Ammon's horn (tissue), 1 donor: Measurements from ENCODE around the gene SLC18A2.
A peak's percentile ranks its signal among the peaks of the same experiment; 100 is the strongest.
"Not testable (repeated sequence)": the region's sequence is repeated elsewhere in the genome, so short reads cannot be mapped to it uniquely, and the experiment has no call there.

Source experiments
- DNase-seq: peaks from one replicate; pipeline ENCODE4 v3.0.0-alpha.2; 2016; ENCODE audit warnings: low spot score

Gene SLC18A2

DNA sequence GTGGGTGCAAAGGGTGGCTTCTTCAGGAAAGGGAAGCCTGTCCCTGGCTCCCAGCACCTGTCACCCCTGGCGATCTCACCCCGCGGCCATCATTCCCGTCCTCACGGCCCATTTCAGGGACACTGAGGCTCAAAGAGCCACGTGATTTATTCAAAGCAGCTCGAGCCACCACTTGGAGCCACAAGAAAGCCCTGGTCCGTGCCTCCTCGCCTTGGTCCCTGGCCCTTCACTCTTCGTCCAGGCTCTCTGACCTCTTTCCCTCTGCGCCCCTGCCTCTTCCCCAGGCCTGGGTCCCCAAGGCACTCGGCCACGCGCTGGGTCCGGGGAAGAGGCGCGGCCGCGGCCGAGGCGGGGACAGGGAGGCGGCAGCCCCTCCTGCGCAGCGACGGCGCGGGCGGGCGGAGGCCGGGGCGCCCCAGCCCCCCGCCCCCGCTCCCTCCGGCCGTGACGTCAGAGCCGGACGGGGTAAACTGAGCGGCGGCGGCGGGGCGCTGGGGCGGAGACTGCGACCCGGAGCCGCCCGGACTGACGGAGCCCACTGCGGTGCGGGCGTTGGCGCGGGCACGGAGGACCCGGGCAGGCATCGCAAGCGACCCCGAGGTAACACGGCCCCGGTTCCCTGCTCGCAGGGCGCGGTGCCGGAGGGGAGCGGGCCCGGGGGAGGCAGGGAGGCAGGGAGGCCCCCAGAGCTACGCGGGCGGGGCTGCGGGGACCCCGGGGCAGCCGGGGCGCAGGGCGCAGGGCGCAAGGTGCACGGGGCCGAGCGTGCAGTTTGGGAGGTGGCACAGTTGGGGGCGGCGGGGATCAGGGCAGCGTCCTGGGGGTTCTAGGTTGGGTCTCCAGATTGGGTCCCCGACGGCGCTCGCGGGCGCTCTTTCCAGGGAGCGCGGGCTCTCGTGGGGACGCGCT, at the start of gene SLC18A2:
Gene SLC18A2 (plus strand): TSS at position 494 of the 909 bp plus-strand sequence. CDS start 580 bp downstream, outside the sequence.
- DNase-seq: no peak

DNA sequence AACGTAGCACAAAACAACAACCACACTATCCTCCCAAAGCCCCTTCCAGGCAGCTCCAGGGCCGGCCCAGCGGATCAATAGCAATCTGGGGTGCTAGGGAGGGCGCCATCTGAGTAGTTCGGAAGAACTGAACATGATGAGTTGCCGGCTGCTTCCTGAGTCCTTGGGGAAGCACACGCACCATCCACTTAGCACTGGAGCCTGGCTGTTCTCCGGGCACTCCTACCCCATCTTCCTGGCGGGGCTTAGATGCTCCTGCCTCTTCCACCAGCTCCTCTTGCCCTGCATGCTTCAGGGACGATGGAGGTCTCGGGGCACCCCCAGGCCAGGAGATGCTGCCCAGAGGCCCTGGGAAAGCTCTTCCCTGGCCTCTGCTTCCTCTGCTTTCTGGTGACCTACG, 43.7 kb upstream of the SLC18A2 start, which contains the start of gene KCNK18:
Gene KCNK18 (plus strand): TSS at position 301 of the 400 bp plus-strand sequence. CDS start 0 bp downstream, at position 301.
- DNase-seq: no peak

DNA sequence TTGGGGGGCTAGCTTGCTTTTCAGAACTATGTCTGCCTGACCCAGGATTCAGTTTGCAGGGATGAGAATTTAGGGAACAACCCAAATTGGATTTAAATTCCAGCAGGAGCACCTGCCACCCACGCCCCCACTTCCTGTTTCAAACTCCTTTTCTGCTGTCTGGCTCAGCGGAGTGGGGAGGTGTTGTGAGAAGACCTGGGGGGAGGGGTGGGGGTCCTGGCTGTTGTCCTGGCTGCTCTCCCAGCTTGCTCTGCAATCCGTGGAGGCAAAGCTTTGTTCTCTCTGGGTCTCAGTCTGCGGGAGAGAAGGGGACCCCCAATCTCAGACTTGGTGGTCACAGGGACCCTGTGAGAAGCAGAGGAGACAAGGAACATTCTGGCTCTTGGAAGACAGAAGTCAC, 42.8 kb upstream of the SLC18A2 start:
- DNase-seq: no peak

DNA sequence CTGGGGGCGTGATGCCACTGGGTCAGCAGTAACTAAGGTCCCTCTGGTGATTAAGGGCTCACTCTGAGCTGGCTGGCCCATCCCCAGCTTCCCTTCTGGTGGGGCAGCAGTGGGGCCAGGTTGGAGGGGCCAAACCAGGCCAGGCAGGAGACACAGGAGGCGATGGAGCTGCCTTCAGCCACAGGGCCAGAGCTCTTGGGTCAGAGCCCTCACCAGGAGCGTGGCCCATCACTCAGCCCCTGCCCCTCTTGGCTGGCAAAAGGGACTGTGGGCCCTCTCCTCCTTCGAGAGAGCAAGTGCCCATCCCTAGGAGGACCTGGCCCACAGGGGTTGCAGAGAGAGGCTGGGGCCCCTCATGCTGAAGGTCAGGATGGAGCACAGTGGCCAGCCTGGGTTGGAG, 39.1 kb upstream of the SLC18A2 start:
- no peak for DNase-seq

DNA sequence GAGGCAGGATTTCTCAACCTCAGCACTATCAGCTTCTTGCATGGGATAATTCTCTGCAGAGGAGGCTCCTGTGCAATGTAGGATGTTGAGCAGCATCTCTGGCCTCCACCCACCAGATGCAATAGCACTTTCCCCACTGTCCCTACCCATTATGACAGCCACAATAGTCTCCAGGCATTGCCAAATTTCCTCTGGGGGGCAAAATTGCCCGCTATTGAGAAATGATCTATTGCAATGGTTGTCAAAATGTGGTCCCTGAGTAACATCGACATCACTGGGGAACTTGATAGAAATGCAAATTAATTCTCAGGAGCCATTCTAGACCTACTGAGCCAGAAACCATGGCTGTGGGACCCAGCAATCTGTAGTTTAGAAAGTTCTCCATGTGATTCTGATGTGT, 36.6 kb upstream of the SLC18A2 start:
- no peak for DNase-seq

DNA sequence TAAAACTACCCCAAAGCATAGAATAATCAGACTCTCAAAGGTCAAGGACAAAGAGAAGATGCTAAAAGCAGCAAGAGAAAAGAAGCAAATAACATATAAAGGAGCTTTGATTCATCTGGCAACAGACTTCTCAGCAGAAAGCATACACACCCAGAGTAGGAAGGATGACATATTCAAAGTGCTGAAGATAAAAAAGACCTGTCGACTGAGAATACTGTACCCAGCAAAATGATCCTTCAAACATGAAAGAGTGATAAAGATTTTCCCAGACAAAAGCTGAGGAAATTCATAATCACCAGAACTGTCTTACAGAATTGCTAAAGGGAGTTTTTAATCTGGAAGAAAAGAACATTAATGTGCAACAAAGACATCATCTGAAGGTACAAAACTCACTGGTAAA, 28.7 kb upstream of the SLC18A2 start:
- no peak for DNase-seq

- no peak for DNase-seq
Measured at GRCh38 chr10:117214401-117214800, 26.5 kb upstream of the SLC18A2 start.

DNA sequence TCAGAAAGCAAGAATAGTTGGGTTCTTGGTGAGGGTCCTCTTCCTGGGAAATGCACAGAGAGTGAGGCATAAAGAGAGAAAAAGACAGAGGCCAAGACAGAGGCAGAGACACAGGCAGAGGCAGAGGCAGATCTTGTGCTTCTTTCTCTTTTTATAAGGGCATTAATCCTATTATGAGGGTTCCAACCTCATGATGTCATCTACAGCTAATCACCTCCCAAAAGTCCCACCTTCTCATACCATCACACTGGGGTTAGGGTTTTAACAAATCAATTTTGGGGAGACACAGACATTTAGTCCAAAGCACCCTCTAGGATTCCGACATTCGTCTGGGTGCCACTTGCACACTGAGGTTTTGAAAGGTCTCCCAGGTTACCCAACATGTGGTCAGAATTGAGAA, 25.8 kb upstream of the SLC18A2 start:
- DNase-seq: no peak

GRCh38 chr10:117216028-117216427, 24.9 kb upstream of the SLC18A2 start:
- no peak for DNase-seq

DNA sequence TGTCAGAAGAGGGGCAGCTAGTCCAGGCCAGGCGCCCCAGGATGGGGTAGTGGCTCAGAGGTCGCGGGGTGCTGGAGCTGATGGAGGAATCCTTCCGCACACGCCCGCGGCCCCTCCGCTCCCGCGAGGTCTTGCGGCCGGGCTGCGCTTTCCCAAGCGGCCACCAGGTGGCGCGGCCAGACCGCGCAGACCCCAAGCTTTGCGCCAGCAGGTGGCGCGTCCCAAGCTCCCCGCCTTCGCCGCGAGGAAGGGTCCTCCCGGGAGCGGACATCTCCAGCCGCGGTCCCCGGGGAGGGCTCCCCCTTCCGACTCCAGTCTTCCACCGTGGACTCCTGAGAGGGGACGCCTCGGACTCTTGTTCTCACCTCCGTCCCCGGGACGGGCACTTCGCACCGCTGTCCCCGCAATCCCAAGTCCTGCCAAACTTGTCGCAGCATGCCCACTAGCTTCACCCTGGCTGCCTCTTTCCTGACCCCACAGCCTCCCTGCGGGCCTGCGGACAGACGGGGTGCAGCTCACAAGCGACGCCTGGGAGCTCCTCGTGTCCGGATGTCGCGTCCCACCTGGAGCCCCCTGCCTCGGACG, 24.2 kb upstream of the SLC18A2 start:
- peak; percentile 74 for DNase-seq

DNA sequence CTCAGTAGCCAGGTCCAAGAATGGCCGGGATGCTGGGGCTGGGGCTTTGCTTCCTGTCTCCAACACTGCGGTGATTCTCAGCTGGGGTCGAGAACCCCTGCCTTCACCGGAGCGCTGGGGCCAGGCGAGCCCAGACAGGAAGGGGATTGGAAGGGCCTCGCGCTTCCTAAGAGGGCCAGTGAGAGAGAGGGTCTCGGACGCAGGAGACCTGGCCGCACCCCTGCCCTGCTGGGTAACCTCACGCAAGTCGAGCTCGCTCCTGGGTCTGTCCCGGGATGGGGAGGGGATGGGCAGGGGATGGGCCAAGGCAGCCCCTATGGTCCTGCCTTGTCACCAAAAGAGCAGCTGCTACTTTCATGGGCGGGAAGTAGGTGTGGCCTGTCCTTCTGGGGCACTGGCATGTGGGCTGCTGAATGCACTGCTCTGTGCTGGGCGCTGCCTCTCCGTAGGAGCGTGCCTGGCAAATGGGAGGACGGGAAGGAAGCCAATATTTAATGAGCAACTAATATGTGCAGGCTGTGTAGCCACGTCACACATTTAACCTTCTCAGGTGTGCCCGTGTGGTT, 23.6 kb upstream of the SLC18A2 start:
- DNase-seq: no peak

GRCh38 chr10:117218654-117219053, 22.3 kb upstream of the SLC18A2 start:
- DNase-seq: peak; percentile 21

DNA sequence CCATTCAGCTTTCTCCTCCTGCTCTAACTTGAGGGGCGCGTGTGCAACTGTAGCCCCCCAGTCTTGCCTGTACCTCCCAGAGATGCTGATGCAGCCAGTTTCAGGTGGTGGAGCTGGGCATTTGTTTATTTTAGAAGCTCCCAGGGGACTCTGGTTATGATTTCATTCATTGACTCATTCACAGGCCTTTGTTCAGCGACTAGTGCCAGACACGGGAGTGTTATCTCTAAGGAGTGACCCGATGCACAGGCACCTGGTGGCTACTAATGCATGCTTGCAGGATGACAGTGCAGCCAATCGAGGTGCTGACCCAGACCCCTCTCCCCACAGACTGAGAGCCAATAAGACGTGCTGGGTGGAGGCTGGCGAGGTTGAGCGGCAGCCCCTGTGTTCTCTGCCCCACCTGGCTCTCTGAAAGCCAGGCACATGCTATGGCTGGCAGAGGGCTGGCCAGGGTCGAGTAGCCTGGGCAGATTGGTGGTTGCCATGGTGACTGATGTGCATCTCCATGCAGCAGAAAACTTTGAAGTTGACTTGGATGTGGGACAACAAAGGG, 19.7 kb upstream of the SLC18A2 start:
- no peak for DNase-seq

DNA sequence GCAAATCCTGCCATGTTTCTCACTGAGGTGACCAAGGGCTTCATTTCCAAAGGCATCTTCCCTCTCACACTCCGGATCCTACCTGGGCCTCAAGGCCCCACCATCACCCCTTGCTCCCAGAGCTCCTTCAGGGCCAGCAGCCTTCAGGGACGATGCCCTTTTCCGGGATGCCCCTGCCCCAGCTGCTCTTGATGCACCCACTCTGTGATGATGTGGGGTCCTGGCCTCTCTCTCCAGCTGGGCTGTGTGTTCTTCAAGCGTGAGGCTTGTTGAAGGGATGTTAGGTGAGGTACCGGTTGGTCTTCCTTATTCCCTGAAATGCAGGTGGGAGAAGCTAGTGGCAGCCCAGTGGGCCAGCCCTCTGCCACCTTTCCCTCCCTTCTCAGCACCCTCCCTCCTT, 18.4 kb upstream of the SLC18A2 start:
- DNase-seq: no peak

- DNase-seq: peak; percentile 57
Measured at GRCh38 chr10:117222976-117223692, 17.8 kb upstream of the SLC18A2 start.

GRCh38 chr10:117223693-117224430, 17.1 kb upstream of the SLC18A2 start:
- no peak for DNase-seq

- no peak for DNase-seq
Measured at GRCh38 chr10:117224881-117225280, 16.0 kb upstream of the SLC18A2 start.

GRCh38 chr10:117226813-117227451, 14.0 kb upstream of the SLC18A2 start:
- no peak for DNase-seq

DNA sequence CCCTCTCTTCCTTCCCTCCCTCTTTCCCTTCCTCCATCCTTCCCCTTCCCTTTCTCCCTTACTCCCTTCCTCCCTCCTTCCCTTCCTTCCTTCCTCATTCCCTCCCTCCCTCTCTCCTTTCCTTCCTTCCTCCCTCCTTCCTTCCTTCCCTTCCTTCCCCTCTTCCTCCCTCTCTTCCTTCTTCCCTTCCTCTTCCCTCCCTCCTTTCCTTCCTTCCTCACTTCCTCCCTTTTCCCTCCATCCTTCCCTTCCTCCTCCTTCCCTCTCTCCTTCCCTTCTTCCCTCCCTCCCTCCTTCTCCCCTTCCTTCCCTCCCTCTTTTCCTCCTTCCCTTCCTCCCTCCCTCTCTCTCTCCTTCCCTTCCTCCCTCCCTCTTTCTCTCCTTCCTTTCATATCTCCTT, 12.7 kb upstream of the SLC18A2 start:
- no peak for DNase-seq

GRCh38 chr10:117230107-117230506, 10.8 kb upstream of the SLC18A2 start:
- DNase-seq: not testable (repeated sequence)
